ENCODE results near the gene CDK2AP2. TPM values are rescaled to one million over a fixed set of nuclear protein-coding genes. Genes with fewer than 3 reads are reported as not detected.
"Not testable (repeated sequence)": the region's sequence is repeated elsewhere in the genome, so short reads cannot be mapped to it uniquely, and the experiment has no call there.

CDK2AP2 gene
- total RNA-seq, 1 donor from 2014 or later, result 19.0 TPM

- FAIRE-seq (no peak), DNase-seq (ENCODE audit: low read depth) (no peak)
- Histone ChIP-seq H3K36me3 (ENCODE audit: control insufficient read depth, insufficient read depth, low read length) (peaks cover 31% of the 10 kb centered on the region), H3K4me3 (ENCODE audit: low read depth, low read length) (no peak overlapping the region), H3K27me3 (ENCODE audit: control insufficient read depth, insufficient read depth, low read length) (no peaks in the 10 kb centered on the region)
- TF ChIP-seq CTCF (IDR thresholded peaks at IDR 0.05; ENCODE audit: insufficient read depth, low read length, severe bottlenecking), result no peak
These were observed 16.5 kb downstream of the CDK2AP2 start for GRCh38 chr11:67491276-67492068.

GRCh38 chr11:67490727-67491065 is 17.3 kb downstream of the CDK2AP2 start:
- DNase-seq (ENCODE audit: low read depth), result no peak
- Histone ChIP-seq H3K27me3 (ENCODE audit: control insufficient read depth, insufficient read depth, low read length) (no peaks in the 10 kb centered on the region), H3K36me3 (ENCODE audit: control insufficient read depth, insufficient read depth, low read length) (peaks cover 24% of the 10 kb centered on the region), H3K4me3 (ENCODE audit: low read depth, low read length) (no peak overlapping the region)
- no peak for TF ChIP-seq CTCF (IDR thresholded peaks at IDR 0.05; ENCODE audit: insufficient read depth, low read length, severe bottlenecking)
- FAIRE-seq, result no peak

GRCh38 chr11:67489885-67490726 is 17.9 kb downstream of the CDK2AP2 start:
- DNase-seq (ENCODE audit: low read depth) (no peak), FAIRE-seq (peak; percentile 36)
- Histone ChIP-seq H3K36me3 (ENCODE audit: control insufficient read depth, insufficient read depth, low read length) (peaks cover 20% of the 10 kb centered on the region), H3K27me3 (ENCODE audit: control insufficient read depth, insufficient read depth, low read length) (no peaks in the 10 kb centered on the region), H3K4me3 (ENCODE audit: low read depth, low read length) (no peak overlapping the region)
- no peak for TF ChIP-seq CTCF (IDR thresholded peaks at IDR 0.05; ENCODE audit: insufficient read depth, low read length, severe bottlenecking)

- DNase-seq (ENCODE audit: low read depth), result no peak
- peaks cover 16% of the 10 kb centered on the region for H3K36me3 ChIP-seq (ENCODE audit: control insufficient read depth, insufficient read depth, low read length)
- no peak overlapping the region for H3K4me3 ChIP-seq (ENCODE audit: low read depth, low read length)
- TF ChIP-seq CTCF (IDR thresholded peaks at IDR 0.05; ENCODE audit: insufficient read depth, low read length, severe bottlenecking), result no peak
- no peaks in the 10 kb centered on the region for H3K27me3 ChIP-seq (ENCODE audit: control insufficient read depth, insufficient read depth, low read length)
- no peak for FAIRE-seq
These were observed 18.6 kb downstream of the CDK2AP2 start for GRCh38 chr11:67489203-67489884.

- Histone ChIP-seq H3K36me3 (ENCODE audit: control insufficient read depth, insufficient read depth, low read length) (peaks cover 4% of the 10 kb centered on the region), H3K4me3 (ENCODE audit: low read depth, low read length) (no peak overlapping the region), H3K27me3 (ENCODE audit: control insufficient read depth, insufficient read depth, low read length) (no peaks in the 10 kb centered on the region)
- DNase-seq (ENCODE audit: low read depth) (no peak), FAIRE-seq (no peak)
- TF ChIP-seq CTCF (IDR thresholded peaks at IDR 0.05; ENCODE audit: insufficient read depth, low read length, severe bottlenecking), result no peak
These were observed 21.3 kb downstream of the CDK2AP2 start for GRCh38 chr11:67486481-67487195.

GRCh38 chr11:67485873-67486361 is 22.0 kb downstream of the CDK2AP2 start:
- H3K27me3 ChIP-seq (ENCODE audit: control insufficient read depth, insufficient read depth, low read length); DNase-seq (ENCODE audit: low read depth); H3K4me3 ChIP-seq (ENCODE audit: low read depth, low read length); H3K36me3 ChIP-seq (ENCODE audit: control insufficient read depth, insufficient read depth, low read length); FAIRE-seq: not testable (repeated sequence)

Data from bronchial epithelial cell (primary cell).